Neural progenitor cell (in vitro differentiated cells): Measurements from ENCODE around the gene P3H3.
A peak's percentile ranks its signal among the peaks of the same experiment; 100 is the strongest.

ENCODE experiments used
- CTCF ChIP-seq: fragments of 200-600 bp; sonication (generic); IDR thresholded peaks from 2 replicates; pipeline ENCODE4 v1.5.1; 2017; ENCODE audit warnings: antibody characterized with exemption, mild to moderate bottlenecking
- EZH2phosphoT487 ChIP-seq: fragments of 200-600 bp; sonication (generic); IDR thresholded peaks from 2 replicates; pipeline ENCODE4 v1.6.1; 2017; ENCODE audit warnings: antibody characterized with exemption

GRCh38 chr12:6825398-6826124, 2.6 kb upstream of the P3H3 start:
- TF ChIP-seq CTCF (peak; percentile 88), EZH2phosphoT487 (no peak)
